IPS-18c (cell line): ENCODE data around the gene FBXW7.
"Not testable (repeated sequence)": the region's sequence is repeated elsewhere in the genome, so short reads cannot be mapped to it uniquely, and the experiment has no call there.

Experiments used
- H3K4me3 ChIP-seq: 2 replicates; pipeline ENCODE4 v1.7.0; 2013; ENCODE audit warnings: low read depth, mild to moderate bottlenecking, low read length, moderate library complexity; ENCODE audit not compliant: insufficient read depth
- H3K9me3 ChIP-seq: one replicate; pipeline ENCODE4 v1.6.1; 2013; ENCODE audit warnings: mild to moderate bottlenecking, low read length, moderate library complexity; ENCODE audit not compliant: control insufficient read depth, insufficient read depth

The FBXW7 gene

GRCh38 chr4:152556834-152557233 lies 20.9 kb upstream of the FBXW7 start:
- H3K9me3 ChIP-seq, result no peaks in the 10 kb centered on the region
- H3K4me3 ChIP-seq, result no peak overlapping the region

DNA sequence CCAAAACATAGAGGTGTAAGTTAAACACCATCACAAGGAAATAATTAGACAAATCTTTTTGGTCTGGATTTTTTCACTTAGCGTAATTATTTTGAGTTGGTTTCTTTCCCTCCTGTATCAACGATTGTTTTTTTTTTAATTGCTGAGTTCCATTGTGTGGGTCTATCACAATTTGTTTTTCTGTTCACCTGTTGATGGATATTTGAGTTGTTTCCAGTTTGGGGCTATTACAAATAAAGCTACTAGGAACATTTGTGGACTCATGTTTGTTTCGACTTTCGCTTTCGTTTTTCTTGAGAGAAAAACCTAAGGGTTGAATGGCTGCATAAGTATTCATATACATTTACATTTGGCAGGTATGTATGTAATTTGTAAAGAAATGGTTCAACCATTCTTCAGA lies 20.4 kb upstream of the FBXW7 start:
- H3K9me3 ChIP-seq, result no peaks in the 10 kb centered on the region
- H3K4me3 ChIP-seq, result no peak overlapping the region

GRCh38 chr4:152554742-152555141 lies 18.9 kb upstream of the FBXW7 start:
- Histone ChIP-seq H3K9me3 (no peaks in the 10 kb centered on the region), H3K4me3 (no peak overlapping the region)

- H3K4me3 ChIP-seq, H3K9me3 ChIP-seq: not testable (repeated sequence)
Observed at GRCh38 chr4:152550687-152551086, 14.8 kb upstream of the FBXW7 start.

DNA sequence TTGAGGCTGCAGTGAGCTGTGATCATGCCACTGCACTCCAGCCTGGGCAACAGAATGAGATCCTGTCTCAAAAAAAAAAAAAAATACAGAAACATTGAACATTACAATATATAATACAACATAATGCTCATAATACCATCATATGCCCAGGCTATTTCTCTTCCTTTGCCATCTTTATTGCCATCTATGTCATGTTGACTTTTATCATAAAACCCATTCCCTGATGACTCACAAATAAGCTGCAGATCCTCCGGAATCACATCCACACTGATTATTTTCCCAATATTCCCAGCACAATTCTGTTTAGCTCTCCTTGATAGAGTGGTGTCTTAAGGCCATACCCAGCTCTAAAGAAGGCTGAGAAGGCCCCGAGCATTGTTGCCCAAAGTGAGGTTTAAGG lies 9.2 kb upstream of the FBXW7 start:
- H3K9me3 ChIP-seq, result peaks cover 3% of the 10 kb centered on the region

GRCh38 chr4:152544533-152544932 lies 8.6 kb upstream of the FBXW7 start:
- not testable (repeated sequence) for H3K4me3 ChIP-seq, H3K9me3 ChIP-seq

More for the DNA sequence above, 9.2 kb upstream of the FBXW7 start:
- H3K4me3 ChIP-seq, result no peak overlapping the region

DNA sequence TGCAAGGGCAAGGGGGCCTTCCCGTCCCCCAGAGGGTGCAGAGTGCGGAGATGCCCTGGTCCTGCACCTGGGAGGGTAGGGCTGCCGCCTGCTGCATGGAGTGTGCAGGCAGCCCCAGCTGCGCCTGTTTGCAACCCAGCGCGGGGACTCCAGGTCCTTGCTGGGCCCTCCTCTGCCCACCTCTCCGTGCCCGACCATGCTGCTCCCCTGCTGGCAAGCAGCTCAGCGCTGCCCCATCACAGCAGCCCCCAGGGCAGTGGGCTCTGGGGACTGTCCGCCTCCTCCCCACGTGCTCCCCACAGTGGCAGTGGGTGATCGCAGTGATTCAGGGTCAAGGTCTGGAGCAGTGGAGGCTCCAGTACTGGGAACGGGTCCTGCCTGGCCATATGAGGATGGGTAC lies 5.0 kb upstream of the FBXW7 start:
- peaks cover 8% of the 10 kb centered on the region for H3K9me3 ChIP-seq
- no peak overlapping the region for H3K4me3 ChIP-seq

- Histone ChIP-seq H3K9me3 (peaks cover 8% of the 10 kb centered on the region), H3K4me3 (no peak overlapping the region)
Observed at GRCh38 chr4:152540293-152540674, 4.4 kb upstream of the FBXW7 start.

- Histone ChIP-seq H3K4me3 (no peak overlapping the region), H3K9me3 (peaks cover 8% of the 10 kb centered on the region)
Observed at GRCh38 chr4:152539556-152540292, 3.8 kb upstream of the FBXW7 start.

- Histone ChIP-seq H3K4me3 (no peak overlapping the region), H3K9me3 (peaks cover 8% of the 10 kb centered on the region)
Observed at GRCh38 chr4:152537881-152538280, 2.0 kb upstream of the FBXW7 start.

DNA sequence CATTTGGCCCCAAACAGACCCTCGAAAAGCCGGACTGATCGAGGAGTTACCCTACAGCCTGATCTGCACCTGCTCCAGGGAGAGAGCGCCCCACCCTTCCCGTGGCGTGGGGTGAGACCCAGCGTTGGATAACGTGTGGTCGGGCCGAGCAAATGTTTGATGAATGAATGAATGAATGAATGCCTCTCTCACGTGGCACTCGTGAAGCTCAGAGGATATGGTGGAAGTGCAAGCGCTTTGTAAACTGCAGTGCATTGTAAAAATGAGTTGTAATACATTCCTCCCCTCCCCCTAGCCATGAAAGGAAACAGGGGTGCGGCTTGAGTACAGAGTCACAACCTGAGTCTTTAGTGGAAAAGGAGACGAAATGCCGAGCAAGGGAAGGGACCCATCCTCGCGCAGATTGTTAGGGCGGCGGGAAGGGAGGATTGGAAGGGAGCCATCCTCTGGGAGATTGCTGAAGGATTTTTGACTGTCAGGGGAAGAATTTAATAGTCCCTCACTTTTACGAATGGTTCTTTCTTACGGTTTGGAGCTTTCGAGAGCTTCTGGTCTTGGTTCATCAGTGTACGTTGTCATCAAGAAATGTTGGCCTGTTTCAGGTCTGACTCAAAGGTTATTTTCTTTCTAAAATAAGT lies 772 bp upstream of the FBXW7 start:
- peaks cover 8% of the 10 kb centered on the region for H3K9me3 ChIP-seq
- H3K4me3 ChIP-seq, result peak overlapping the region; percentile 99

- H3K9me3 ChIP-seq, result peaks cover 6% of the 10 kb centered on the region
Observed at GRCh38 chr4:152535360-152535902, 461 bp downstream of the FBXW7 start.

GRCh38 chr4:152534541-152535359 lies 1.1 kb downstream of the FBXW7 start:
- peaks cover 3% of the 10 kb centered on the region for H3K9me3 ChIP-seq
- peak overlapping the region; percentile 99 for H3K4me3 ChIP-seq

More at GRCh38 chr4:152535360-152535902, 461 bp downstream of the FBXW7 start:
- peak overlapping the region; percentile 99 for H3K4me3 ChIP-seq

DNA sequence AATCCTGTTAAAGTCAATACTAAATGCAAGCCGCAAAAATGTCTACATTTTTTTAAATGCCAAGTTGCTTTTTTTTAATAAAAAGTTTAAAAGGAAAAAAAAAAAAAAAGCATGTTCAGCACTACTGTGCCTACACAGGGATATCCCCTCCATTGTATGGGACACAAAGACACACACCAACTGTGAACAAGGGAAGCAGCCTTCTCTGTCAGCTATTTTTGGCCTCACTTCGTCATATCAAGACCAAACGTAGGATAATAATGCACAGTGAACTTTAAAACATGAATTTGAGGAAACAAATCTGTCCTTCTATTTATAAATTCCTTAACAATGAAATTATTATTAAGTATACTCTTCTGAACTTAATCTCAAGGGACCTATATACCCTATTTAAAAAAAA lies 4.4 kb downstream of the FBXW7 start:
- Histone ChIP-seq H3K4me3 (no peak overlapping the region), H3K9me3 (no peaks in the 10 kb centered on the region)

DNA sequence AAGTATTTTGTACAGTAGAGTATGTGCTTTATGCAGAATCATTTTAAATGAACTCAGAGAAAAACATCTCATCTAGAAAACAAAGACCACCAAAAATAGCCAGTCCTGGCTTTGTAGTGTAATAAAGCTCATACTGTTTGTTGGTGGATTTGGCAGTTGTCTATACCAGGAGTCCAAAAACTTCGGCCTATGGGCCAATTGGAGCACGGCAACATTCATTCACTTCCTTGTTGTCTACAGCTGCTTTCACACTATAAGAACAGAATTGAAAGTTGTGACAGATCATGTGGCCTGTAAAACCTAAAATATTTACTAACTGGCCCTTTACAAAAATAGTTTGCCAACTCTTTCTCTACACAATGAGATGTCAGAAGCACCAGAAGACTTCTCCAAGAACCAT lies 5.3 kb downstream of the FBXW7 start:
- H3K4me3 ChIP-seq, result no peak overlapping the region
- no peaks in the 10 kb centered on the region for H3K9me3 ChIP-seq

- Histone ChIP-seq H3K9me3 (no peaks in the 10 kb centered on the region), H3K4me3 (no peak overlapping the region)
Observed at GRCh38 chr4:152529880-152530279, 6.0 kb downstream of the FBXW7 start.

GRCh38 chr4:152528060-152528459 lies 7.8 kb downstream of the FBXW7 start:
- Histone ChIP-seq H3K4me3 (no peak overlapping the region), H3K9me3 (no peaks in the 10 kb centered on the region)

GRCh38 chr4:152525878-152526277 lies 10.0 kb downstream of the FBXW7 start:
- Histone ChIP-seq H3K4me3 (no peak overlapping the region), H3K9me3 (no peaks in the 10 kb centered on the region)
